Peyer's patch (tissue), 4 donors: Measurements from ENCODE around the gene PDE1C.

Source experiments
- POLR2A ChIP-seq, 2 donors: fragments of 450-650 bp; IDR thresholded peaks; one replicate each; pipeline ENCODE4 v1.5.1; 2017; ENCODE audit warnings: antibody characterized with exemption in 2 of 2, mild to moderate bottlenecking in 2 of 2, moderate library complexity in 2 of 2
- TF ChIP-seq, protein P1 (sequence below), 6 experiments: fragments of 450-650 bp in 4 of 6; fragments of 200-600 bp in 2 of 6; sonication (generic) in 1 of 6; IDR thresholded peaks; one replicate each; pipeline ENCODE4 v1.5.1; 2017 to 2019; ENCODE audit warnings: antibody characterized with exemption in 6 of 6, mild to moderate bottlenecking in 3 of 6, moderate library complexity in 1 of 6

DNA sequence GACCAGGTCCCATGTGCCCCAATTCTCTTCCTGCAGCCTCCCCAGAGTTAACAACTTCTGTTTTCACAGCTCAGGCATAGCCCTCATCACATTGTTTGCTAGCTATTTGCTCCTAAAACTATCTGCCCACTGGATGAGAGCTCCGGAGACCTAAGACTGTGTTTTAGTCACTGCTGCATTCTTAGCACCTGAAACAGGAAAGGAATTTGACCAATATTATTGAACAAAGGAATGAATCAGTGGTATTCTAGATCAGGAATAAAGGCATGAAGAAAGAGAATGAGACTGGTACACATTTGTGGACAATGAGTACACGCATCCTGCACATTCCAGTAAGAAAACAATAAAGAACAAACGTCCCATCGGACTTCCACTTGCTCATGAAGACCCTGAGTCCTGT lies 328.4 kb downstream of the PDE1C start:
- TF ChIP-seq, protein P1, sequence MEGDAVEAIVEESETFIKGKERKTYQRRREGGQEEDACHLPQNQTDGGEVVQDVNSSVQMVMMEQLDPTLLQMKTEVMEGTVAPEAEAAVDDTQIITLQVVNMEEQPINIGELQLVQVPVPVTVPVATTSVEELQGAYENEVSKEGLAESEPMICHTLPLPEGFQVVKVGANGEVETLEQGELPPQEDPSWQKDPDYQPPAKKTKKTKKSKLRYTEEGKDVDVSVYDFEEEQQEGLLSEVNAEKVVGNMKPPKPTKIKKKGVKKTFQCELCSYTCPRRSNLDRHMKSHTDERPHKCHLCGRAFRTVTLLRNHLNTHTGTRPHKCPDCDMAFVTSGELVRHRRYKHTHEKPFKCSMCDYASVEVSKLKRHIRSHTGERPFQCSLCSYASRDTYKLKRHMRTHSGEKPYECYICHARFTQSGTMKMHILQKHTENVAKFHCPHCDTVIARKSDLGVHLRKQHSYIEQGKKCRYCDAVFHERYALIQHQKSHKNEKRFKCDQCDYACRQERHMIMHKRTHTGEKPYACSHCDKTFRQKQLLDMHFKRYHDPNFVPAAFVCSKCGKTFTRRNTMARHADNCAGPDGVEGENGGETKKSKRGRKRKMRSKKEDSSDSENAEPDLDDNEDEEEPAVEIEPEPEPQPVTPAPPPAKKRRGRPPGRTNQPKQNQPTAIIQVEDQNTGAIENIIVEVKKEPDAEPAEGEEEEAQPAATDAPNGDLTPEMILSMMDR (IDR thresholded peaks at IDR 0.05) = no peak
- no peak for TF ChIP-seq POLR2A (IDR thresholded peaks at IDR 0.05)
